Endodermal cell (in vitro differentiated cells): ENCODE measurements around the gene C1QL1. TPM values are rescaled to one million over a fixed set of nuclear protein-coding genes. Genes with fewer than 3 reads are reported as not detected.

Experiments
- DNase-seq: peaks from one replicate; pipeline ENCODE4 v3.0.0-alpha.2; 2017
- H3K27ac ChIP-seq: 2 replicates; pipeline ENCODE4 v1.5.1; 2013; ENCODE audit warnings: mild to moderate bottlenecking, low read depth, low read length, moderate library complexity
- H3K27me3 ChIP-seq: 2 replicates; pipeline ENCODE4 v1.6.1; 2013; ENCODE audit warnings: mild to moderate bottlenecking, low read length, moderate library complexity; ENCODE audit not compliant: insufficient read depth, control insufficient read depth, poor library complexity, severe bottlenecking
- H3K36me3 ChIP-seq: 2 replicates; pipeline ENCODE4 v1.7.0; 2013; ENCODE audit warnings: mild to moderate bottlenecking, low read length, moderate library complexity; ENCODE audit not compliant: control insufficient read depth, insufficient read depth
- H3K4me1 ChIP-seq: one replicate; pipeline ENCODE4 v1.7.0; 2013; ENCODE audit warnings: low read length; ENCODE audit not compliant: control insufficient read depth, insufficient read depth
- H3K4me3 ChIP-seq: 2 replicates; pipeline ENCODE4 v1.5.1; 2013; ENCODE audit warnings: mild to moderate bottlenecking, low read length, moderate library complexity
- H3K9ac ChIP-seq: 2 replicates; pipeline ENCODE4 v1.6.1; 2013; ENCODE audit warnings: mild to moderate bottlenecking, low read length, moderate library complexity; ENCODE audit not compliant: poor library complexity, severe bottlenecking; ENCODE audit errors: extremely low read depth
- H3K9me3 ChIP-seq: 2 replicates; pipeline ENCODE4 v1.6.1; 2013; ENCODE audit warnings: mild to moderate bottlenecking, low read length, moderate library complexity; ENCODE audit not compliant: control insufficient read depth
- H3K27ac Mint-ChIP-seq: 2 replicates; pipeline ENCODE4 v1.8.0; 2020; ENCODE audit warnings: mixed read lengths
- H3K27me3 Mint-ChIP-seq: 2 replicates; pipeline ENCODE4 v1.8.0; 2021; ENCODE audit warnings: mild to moderate bottlenecking, mixed read lengths; ENCODE audit not compliant: insufficient read depth
- H3K36me3 Mint-ChIP-seq: 2 replicates; pipeline ENCODE4 v1.8.0; 2020; ENCODE audit warnings: low read depth, mixed read lengths
- H3K4me1 Mint-ChIP-seq: 2 replicates; pipeline ENCODE4 v1.8.0; 2020; ENCODE audit warnings: mixed read lengths
- H3K4me3 Mint-ChIP-seq: 2 replicates; pipeline ENCODE4 v1.8.0; 2020; ENCODE audit warnings: mild to moderate bottlenecking, moderate library complexity, mixed read lengths
- H3K9me3 Mint-ChIP-seq: 2 replicates; pipeline ENCODE4 v1.8.0; 2020; ENCODE audit warnings: mild to moderate bottlenecking, mixed read lengths
- WGBS, 2 experiments: methylation state at CpG; one replicate each; pipeline versions ENCODE4 v1.1.5 to v1.1.7; 2013; ENCODE audit warnings: missing lambda C conversion rate in 2 of 2, mixed read lengths in 1 of 2; ENCODE audit not compliant: insufficient coverage in 1 of 2, insufficient read length in 1 of 2; 5-methylcytosine and 5-hydroxymethylcytosine counted together
- total RNA-seq, 2 donors: library from RNA; stranded (reverse); fragmentation: NEBNext Ultra II Directional in 1 of 2; extraction: Animal tissue kit (Norgen Biotek cat#: 25700) in 1 of 2; gene quantifications; 2 replicates in 1 of 2; 3 replicates in 1 of 2; pipeline ENCODE4 v1.2.1, GENCODE V29; 2021
- TF ChIP-seq, protein P1 (sequence below): fragments of 200-600 bp; sonication (generic); conservative IDR thresholded peaks from 2 replicates; pipeline ENCODE4 v1.5.0; 2021; ENCODE audit warnings: antibody characterized with exemption, mild to moderate bottlenecking

C1QL1 gene
- total RNA-seq, 2 donors from 2014 or later, result 1.4 to 2.7 TPM

DNA sequence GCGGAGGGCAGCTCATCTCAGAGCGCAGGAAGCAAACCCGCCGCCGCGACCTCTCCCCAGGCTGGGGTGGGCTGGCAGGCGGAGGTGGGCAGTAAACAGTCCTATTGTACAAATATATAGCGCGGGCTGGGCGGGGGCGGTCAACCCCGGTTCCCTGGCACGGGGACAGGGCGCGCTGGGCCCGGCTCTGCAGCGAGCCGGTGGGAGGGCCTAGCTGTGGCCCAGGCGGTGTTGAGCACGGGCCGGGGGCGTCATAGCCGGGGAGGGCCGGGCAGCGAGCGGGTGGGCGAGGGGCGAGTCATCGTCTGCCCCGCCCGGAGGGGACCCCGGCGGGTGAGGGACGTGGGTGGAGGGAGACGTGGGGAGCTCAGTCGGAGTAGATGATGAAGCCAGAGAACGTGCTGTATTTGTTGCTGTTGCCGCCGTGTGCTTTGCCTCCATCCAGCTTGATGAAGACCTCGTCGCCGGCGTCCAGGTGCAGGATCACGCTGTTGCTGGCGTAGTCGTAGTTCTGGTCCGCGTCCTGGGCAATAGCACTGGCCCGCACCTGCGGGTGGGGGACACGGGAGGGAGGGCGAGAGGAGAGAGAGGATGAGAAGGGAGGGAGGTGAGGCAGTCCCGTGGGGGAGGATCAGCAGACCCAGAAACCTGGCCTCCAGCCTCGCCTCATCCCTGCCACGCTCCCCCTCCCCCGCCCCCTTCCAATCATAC, 8.1 kb downstream of the C1QL1 start:
- peaks cover 3% of the 10 kb centered on the region for H3K4me1 Mint-ChIP-seq
- peak; percentile 67 for DNase-seq
- 78 to 86% methylated on average over 11 to 56 of the region's 56 CpGs for WGBS, 2 experiments
- Histone ChIP-seq H3K9ac (no peak overlapping the region), H3K27ac (no peak overlapping the region), H3K4me3 (no peak overlapping the region), H3K4me1 (no peaks in the 10 kb centered on the region), H3K27me3 (peaks cover 15% of the 10 kb centered on the region), H3K36me3 (no peaks in the 10 kb centered on the region), H3K9me3 (no peaks in the 10 kb centered on the region)
- TF ChIP-seq, protein P1, sequence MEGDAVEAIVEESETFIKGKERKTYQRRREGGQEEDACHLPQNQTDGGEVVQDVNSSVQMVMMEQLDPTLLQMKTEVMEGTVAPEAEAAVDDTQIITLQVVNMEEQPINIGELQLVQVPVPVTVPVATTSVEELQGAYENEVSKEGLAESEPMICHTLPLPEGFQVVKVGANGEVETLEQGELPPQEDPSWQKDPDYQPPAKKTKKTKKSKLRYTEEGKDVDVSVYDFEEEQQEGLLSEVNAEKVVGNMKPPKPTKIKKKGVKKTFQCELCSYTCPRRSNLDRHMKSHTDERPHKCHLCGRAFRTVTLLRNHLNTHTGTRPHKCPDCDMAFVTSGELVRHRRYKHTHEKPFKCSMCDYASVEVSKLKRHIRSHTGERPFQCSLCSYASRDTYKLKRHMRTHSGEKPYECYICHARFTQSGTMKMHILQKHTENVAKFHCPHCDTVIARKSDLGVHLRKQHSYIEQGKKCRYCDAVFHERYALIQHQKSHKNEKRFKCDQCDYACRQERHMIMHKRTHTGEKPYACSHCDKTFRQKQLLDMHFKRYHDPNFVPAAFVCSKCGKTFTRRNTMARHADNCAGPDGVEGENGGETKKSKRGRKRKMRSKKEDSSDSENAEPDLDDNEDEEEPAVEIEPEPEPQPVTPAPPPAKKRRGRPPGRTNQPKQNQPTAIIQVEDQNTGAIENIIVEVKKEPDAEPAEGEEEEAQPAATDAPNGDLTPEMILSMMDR, result no peak
- H3K27me3 Mint-ChIP-seq, result peaks cover 42% of the 10 kb centered on the region
- H3K9me3 Mint-ChIP-seq, result no peaks in the 10 kb centered on the region
- peak overlapping the region; percentile 30 for H3K4me3 Mint-ChIP-seq
- H3K27ac Mint-ChIP-seq, result no peak overlapping the region
- no peaks in the 10 kb centered on the region for H3K36me3 Mint-ChIP-seq

- Mint-ChIP-seq H3K27ac (no peak overlapping the region), H3K9me3 (no peaks in the 10 kb centered on the region), H3K4me1 (peaks cover 5% of the 10 kb centered on the region), H3K4me3 (no peak overlapping the region), H3K36me3 (no peaks in the 10 kb centered on the region), H3K27me3 (peaks cover 21% of the 10 kb centered on the region)
- Histone ChIP-seq H3K27me3 (no peaks in the 10 kb centered on the region), H3K27ac (peak overlapping the region; percentile 57), H3K4me1 (no peaks in the 10 kb centered on the region), H3K4me3 (no peak overlapping the region), H3K36me3 (no peaks in the 10 kb centered on the region), H3K9ac (no peak overlapping the region), H3K9me3 (no peaks in the 10 kb centered on the region)
- peak; percentile 28 for DNase-seq
- TF ChIP-seq, protein P1, result no peak
- 85 to 93% methylated on average over 6 to 8 of the region's 8 CpGs for WGBS, 2 experiments
Observed at GRCh38 chr17:44956998-44957981, 10.8 kb downstream of the C1QL1 start.

GRCh38 chr17:44955674-44956425, 12.3 kb downstream of the C1QL1 start:
- peak; percentile 38 for DNase-seq
- no peak overlapping the region for H3K4me3 ChIP-seq
- no peaks in the 10 kb centered on the region for H3K27me3 ChIP-seq
- H3K27me3 Mint-ChIP-seq, result peaks cover 21% of the 10 kb centered on the region
- WGBS, 2 experiments, result 84 to 91% methylated on average over 5 to 8 of the region's 8 CpGs
- peaks cover 5% of the 10 kb centered on the region for H3K4me1 Mint-ChIP-seq
- no peaks in the 10 kb centered on the region for H3K9me3 ChIP-seq
- H3K4me1 ChIP-seq, result no peaks in the 10 kb centered on the region
- H3K27ac ChIP-seq, result no peak overlapping the region
- H3K9me3 Mint-ChIP-seq, result no peaks in the 10 kb centered on the region
- H3K36me3 ChIP-seq, result no peaks in the 10 kb centered on the region
- no peak overlapping the region for H3K4me3 Mint-ChIP-seq
- TF ChIP-seq, protein P1, result no peak
- no peak overlapping the region for H3K9ac ChIP-seq
- H3K36me3 Mint-ChIP-seq, result no peaks in the 10 kb centered on the region
- H3K27ac Mint-ChIP-seq, result no peak overlapping the region
